GM23338 (cell line): ENCODE results near the gene APOL1. TPM values are rescaled to one million over a fixed set of nuclear protein-coding genes. Genes with fewer than 3 reads are reported as not detected.

Source experiments
- ATAC-seq: fragments of 200-7000 bp; cut with Tn5 transposase; 3 replicates; pipeline ENCODE4 v1.9.1; 2020
- DNase-seq: peaks from one replicate; pipeline ENCODE4 v3.0.0-alpha.2; 2015; ENCODE audit warnings: low spot score
- H2AFZ ChIP-seq: fragments of 200-600 bp; sonication (generic); 2 replicates; pipeline ENCODE4 v1.8.0; 2016; ENCODE audit warnings: antibody characterized with exemption, mild to moderate bottlenecking, moderate library complexity
- H3F3A ChIP-seq: fragments of 200-600 bp; sonication (generic); replicated peaks from 2 replicates; pipeline ENCODE4 v1.8.0; 2017; ENCODE audit warnings: antibody characterized with exemption, mixed run types, low read depth
- H3K27ac ChIP-seq: fragments of 200-600 bp; sonication (generic); 2 replicates; pipeline ENCODE4 v1.6.1; 2016; ENCODE audit warnings: low read depth
- H3K27me3 ChIP-seq: fragments of 200-600 bp; sonication (generic); 2 replicates; pipeline ENCODE4 v1.8.0; 2016; ENCODE audit warnings: mild to moderate bottlenecking, mixed run types, moderate library complexity; ENCODE audit not compliant: insufficient read depth
- H3K36me3 ChIP-seq: fragments of 200-600 bp; sonication (generic); 2 replicates; pipeline ENCODE4 v1.8.0; 2016; ENCODE audit warnings: mild to moderate bottlenecking; ENCODE audit not compliant: insufficient read depth
- H3K4me1 ChIP-seq: fragments of 200-600 bp; sonication (generic); 2 replicates; pipeline ENCODE4 v1.8.0; 2016; ENCODE audit warnings: mild to moderate bottlenecking, moderate library complexity; ENCODE audit not compliant: insufficient read depth
- H3K4me2 ChIP-seq: fragments of 200-600 bp; sonication (generic); 2 replicates; pipeline ENCODE4 v1.7.1; 2017; ENCODE audit warnings: mixed run types
- H3K4me3 ChIP-seq: fragments of 200-600 bp; sonication (generic); 2 replicates; pipeline ENCODE4 v1.6.1; 2016; ENCODE audit warnings: mixed run types
- H3K79me2 ChIP-seq: fragments of 200-600 bp; sonication (generic); replicated peaks from 2 replicates; pipeline ENCODE4 v1.8.0; 2017; ENCODE audit warnings: mild to moderate bottlenecking; ENCODE audit not compliant: insufficient read depth
- H3K9me2 ChIP-seq: fragments of 200-600 bp; sonication (generic); 2 replicates; pipeline ENCODE4 v1.8.0; 2017; ENCODE audit not compliant: insufficient read depth
- H4K20me1 ChIP-seq: fragments of 200-600 bp; sonication (generic); replicated peaks from 2 replicates; pipeline ENCODE4 v1.8.0; 2017; ENCODE audit warnings: mild to moderate bottlenecking; ENCODE audit not compliant: insufficient read depth
- H3K27ac Mint-ChIP-seq: 2 replicates; pipeline ENCODE4 v1.8.0; 2020; ENCODE audit warnings: inconsistent platforms, mild to moderate bottlenecking, moderate library complexity, mixed read lengths
- H3K27me3 Mint-ChIP-seq: 3 replicates; pipeline ENCODE4 v1.8.0; 2022; ENCODE audit warnings: low read depth, mild to moderate bottlenecking, moderate library complexity, mixed read lengths, inconsistent platforms; ENCODE audit not compliant: insufficient read depth, poor library complexity
- H3K36me3 Mint-ChIP-seq: 3 replicates; pipeline ENCODE4 v1.8.0; 2021; ENCODE audit warnings: low read depth, mild to moderate bottlenecking, inconsistent platforms, moderate library complexity, mixed read lengths
- H3K4me1 Mint-ChIP-seq: 3 replicates; pipeline ENCODE4 v1.8.0; 2020; ENCODE audit warnings: mild to moderate bottlenecking, inconsistent platforms, mixed read lengths
- H3K4me3 Mint-ChIP-seq: 3 replicates; pipeline ENCODE4 v1.8.0; 2021; ENCODE audit warnings: moderate library complexity, mild to moderate bottlenecking, inconsistent platforms, mixed read lengths
- H3K9me3 Mint-ChIP-seq: 3 replicates; pipeline ENCODE4 v1.8.0; 2020; ENCODE audit warnings: moderate library complexity, mild to moderate bottlenecking, inconsistent platforms, mixed read lengths
- CREB1 ChIP-seq: fragments of 250-450 bp; sonication (Bioruptor Pico); IDR thresholded peaks from 2 replicates; pipeline ENCODE4 v1.5.0; 2020; ENCODE audit warnings: low read depth, mild to moderate bottlenecking, moderate library complexity
- EZH2phosphoT487 ChIP-seq: fragments of 200-600 bp; sonication (generic); IDR thresholded peaks from one replicate; pipeline ENCODE4 v1.8.1; 2018; ENCODE audit warnings: antibody characterized with exemption; ENCODE audit not compliant: unreplicated experiment
- JUNB ChIP-seq: IDR thresholded peaks from one replicate; pipeline ENCODE4 v1.6.1; 2016; ENCODE audit warnings: antibody characterized with exemption; ENCODE audit not compliant: unreplicated experiment
- NANOG ChIP-seq: IDR thresholded peaks from 2 replicates; pipeline ENCODE4 v1.6.1; 2016; ENCODE audit warnings: antibody characterized with exemption, borderline replicate concordance
- POLR2AphosphoS5 ChIP-seq: IDR thresholded peaks from 2 replicates; pipeline ENCODE4 v1.6.1; 2016; ENCODE audit warnings: antibody characterized with exemption, low read depth
- STAT1 ChIP-seq: IDR thresholded peaks from one replicate; pipeline ENCODE4 v1.6.1; 2016; ENCODE audit warnings: antibody characterized with exemption; ENCODE audit not compliant: unreplicated experiment
- ZNF114 ChIP-seq: fragments of 250-450 bp; sonication (Bioruptor Pico); IDR thresholded peaks from 2 replicates; pipeline ENCODE4 v1.5.0; 2020; ENCODE audit warnings: mild to moderate bottlenecking, moderate library complexity
- ZNF331 ChIP-seq: fragments of 250-450 bp; sonication (Bioruptor Pico); IDR thresholded peaks from 2 replicates; pipeline ENCODE4 v1.5.0; 2020; ENCODE audit warnings: low read depth, mild to moderate bottlenecking, moderate library complexity
- polyA plus RNA-seq: library from polyadenylated mRNA; unstranded; fragments of >200 nt; fragmentation: Nextera tagmentation; extraction: Ambion mirVana; gene quantifications from 2 replicates; pipeline ENCODE4 v1.2.1, GENCODE V29; 2016
- total RNA-seq: library from RNA; depleted of rRNA; stranded (reverse); fragments of >200 nt; shearing (Covaris generic); gene quantifications from 2 replicates; pipeline ENCODE4 v1.2.3, GENCODE V29; 2014
- TF ChIP-seq, protein P1 (sequence below): IDR thresholded peaks from one replicate; pipeline ENCODE4 v1.6.1; 2018; ENCODE audit warnings: antibody characterized with exemption; ENCODE audit not compliant: unreplicated experiment
- TF ChIP-seq, protein P2 (sequence below), 2 experiments: fragments of 200-600 bp in 1 of 2; sonication (generic) in 1 of 2; conservative IDR thresholded peaks; 2 replicates each; pipeline versions ENCODE4 v1.5.1 to v1.6.1; 2016 to 2017; ENCODE audit warnings: antibody characterized with exemption in 2 of 2, low read depth in 2 of 2, mild to moderate bottlenecking in 2 of 2, moderate library complexity in 1 of 2
- TF ChIP-seq, protein P3 (sequence below): IDR thresholded peaks from 2 replicates; pipeline ENCODE4 v1.6.1; 2016; ENCODE audit warnings: antibody characterized with exemption

The APOL1 gene
- total and polyA plus RNA-seq, 2 experiments from 2014 or later: 0.11 TPM; not detected in 1

DNA sequence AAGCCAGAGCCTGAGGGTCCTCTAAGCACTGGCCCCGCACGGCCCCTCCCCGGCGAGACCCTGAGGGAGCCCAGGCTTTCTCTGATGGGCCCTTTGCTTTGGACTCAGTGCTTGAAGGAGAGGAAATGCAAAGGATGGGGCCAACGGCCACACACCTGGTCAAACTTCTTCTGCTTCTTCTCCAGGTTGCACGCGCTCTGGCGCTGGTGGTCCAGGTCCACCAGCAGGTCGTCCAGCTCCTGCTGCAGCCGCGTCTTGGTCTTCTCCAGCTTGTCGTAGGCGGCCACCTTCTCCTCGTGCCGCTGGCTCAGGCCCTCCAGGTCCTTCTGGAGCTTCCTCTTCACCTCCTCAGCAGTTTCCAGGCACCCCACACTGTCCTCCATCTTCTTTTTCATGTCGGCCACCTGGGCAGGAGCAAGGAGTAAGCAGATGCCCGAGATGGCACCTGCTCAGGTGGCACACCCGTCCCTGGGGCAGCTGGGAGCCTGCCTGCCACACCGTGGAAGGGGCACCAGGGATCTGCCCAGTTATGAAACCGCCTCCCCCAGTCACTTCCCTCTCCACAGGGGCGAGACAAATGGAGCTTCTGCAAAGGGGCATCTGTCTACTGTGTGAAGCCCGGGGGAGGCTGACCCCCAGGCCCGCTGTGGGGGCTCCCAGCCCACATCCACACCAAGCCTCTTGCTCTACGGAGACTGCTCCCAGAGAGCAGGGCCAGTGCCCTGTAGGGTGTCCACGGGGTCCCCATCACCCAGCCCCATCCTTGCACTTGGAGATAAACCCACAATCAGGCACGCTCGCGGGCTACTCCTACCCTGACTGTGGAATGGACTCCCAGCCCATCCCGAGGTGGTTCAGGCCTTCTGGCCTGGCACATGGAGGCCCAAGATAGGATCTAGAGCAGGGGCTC lies 39.2 kb downstream of the APOL1 start (continued):
- TF ChIP-seq, protein P1, sequence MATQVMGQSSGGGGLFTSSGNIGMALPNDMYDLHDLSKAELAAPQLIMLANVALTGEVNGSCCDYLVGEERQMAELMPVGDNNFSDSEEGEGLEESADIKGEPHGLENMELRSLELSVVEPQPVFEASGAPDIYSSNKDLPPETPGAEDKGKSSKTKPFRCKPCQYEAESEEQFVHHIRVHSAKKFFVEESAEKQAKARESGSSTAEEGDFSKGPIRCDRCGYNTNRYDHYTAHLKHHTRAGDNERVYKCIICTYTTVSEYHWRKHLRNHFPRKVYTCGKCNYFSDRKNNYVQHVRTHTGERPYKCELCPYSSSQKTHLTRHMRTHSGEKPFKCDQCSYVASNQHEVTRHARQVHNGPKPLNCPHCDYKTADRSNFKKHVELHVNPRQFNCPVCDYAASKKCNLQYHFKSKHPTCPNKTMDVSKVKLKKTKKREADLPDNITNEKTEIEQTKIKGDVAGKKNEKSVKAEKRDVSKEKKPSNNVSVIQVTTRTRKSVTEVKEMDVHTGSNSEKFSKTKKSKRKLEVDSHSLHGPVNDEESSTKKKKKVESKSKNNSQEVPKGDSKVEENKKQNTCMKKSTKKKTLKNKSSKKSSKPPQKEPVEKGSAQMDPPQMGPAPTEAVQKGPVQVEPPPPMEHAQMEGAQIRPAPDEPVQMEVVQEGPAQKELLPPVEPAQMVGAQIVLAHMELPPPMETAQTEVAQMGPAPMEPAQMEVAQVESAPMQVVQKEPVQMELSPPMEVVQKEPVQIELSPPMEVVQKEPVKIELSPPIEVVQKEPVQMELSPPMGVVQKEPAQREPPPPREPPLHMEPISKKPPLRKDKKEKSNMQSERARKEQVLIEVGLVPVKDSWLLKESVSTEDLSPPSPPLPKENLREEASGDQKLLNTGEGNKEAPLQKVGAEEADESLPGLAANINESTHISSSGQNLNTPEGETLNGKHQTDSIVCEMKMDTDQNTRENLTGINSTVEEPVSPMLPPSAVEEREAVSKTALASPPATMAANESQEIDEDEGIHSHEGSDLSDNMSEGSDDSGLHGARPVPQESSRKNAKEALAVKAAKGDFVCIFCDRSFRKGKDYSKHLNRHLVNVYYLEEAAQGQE: no peak
- TF ChIP-seq EZH2phosphoT487 (no peak), JUNB (no peak), ZNF114 (no peak), ZNF331 (CRISPR knock-in tag) (no peak), STAT1 (no peak), POLR2AphosphoS5 (no peak)
- TF ChIP-seq, protein P2, sequence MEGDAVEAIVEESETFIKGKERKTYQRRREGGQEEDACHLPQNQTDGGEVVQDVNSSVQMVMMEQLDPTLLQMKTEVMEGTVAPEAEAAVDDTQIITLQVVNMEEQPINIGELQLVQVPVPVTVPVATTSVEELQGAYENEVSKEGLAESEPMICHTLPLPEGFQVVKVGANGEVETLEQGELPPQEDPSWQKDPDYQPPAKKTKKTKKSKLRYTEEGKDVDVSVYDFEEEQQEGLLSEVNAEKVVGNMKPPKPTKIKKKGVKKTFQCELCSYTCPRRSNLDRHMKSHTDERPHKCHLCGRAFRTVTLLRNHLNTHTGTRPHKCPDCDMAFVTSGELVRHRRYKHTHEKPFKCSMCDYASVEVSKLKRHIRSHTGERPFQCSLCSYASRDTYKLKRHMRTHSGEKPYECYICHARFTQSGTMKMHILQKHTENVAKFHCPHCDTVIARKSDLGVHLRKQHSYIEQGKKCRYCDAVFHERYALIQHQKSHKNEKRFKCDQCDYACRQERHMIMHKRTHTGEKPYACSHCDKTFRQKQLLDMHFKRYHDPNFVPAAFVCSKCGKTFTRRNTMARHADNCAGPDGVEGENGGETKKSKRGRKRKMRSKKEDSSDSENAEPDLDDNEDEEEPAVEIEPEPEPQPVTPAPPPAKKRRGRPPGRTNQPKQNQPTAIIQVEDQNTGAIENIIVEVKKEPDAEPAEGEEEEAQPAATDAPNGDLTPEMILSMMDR (conservative IDR thresholded peaks at IDR 0.05; ENCODE audit: low read depth in 2 of 2): no peak
- TF ChIP-seq, protein P3, sequence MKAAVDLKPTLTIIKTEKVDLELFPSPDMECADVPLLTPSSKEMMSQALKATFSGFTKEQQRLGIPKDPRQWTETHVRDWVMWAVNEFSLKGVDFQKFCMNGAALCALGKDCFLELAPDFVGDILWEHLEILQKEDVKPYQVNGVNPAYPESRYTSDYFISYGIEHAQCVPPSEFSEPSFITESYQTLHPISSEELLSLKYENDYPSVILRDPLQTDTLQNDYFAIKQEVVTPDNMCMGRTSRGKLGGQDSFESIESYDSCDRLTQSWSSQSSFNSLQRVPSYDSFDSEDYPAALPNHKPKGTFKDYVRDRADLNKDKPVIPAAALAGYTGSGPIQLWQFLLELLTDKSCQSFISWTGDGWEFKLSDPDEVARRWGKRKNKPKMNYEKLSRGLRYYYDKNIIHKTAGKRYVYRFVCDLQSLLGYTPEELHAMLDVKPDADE: no peak

DNA sequence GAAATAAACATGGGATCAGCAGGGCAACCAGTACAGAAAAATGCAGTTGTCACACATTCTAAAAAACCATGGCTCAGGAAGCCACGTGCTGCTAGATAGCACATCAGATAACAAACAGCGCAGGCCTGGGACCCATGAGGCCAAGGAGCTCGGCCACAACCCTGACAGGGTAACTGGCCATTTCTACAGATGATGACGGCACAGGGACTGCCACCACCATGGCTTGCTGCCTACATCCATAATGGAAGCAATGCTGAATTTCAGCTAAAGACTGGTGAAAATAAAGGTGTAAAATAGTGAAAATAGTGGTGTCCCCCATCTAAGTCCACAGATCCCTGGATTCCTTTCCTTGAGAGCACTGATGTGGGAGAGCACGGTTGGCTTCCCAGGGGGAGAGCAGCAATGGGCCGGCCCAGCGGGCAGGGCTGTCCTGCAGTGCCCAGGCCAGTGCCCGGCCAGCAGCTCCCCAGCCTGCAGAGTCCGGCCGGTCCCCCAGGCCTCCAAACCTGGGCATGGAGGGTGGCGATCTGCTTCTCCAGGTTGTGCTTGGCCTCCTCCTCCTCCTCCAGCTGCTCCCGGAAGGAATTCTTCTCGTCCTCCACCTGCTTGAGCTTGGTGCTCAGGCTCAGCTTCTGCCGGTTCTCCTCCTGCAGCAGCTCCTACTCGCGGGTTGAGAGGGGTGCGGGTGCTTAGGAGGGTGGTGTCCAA lies 40.0 kb downstream of the APOL1 start:
- Histone ChIP-seq H3K27me3 (no peaks in the 10 kb centered on the region), H3F3A (peaks cover 2% of the 10 kb centered on the region; the same call in 1 of the 2 replicates), H2AFZ (no peak overlapping the region), H3K4me1 (no peaks in the 10 kb centered on the region), H4K20me1 (peaks cover 8% of the 10 kb centered on the region; the same call in 1 of the 2 replicates), H3K4me3 (no peak overlapping the region), H3K79me2 (no peaks in the 10 kb centered on the region), H3K4me2 (no peak overlapping the region), H3K27ac (no peak overlapping the region), H3K9me2 (0 out of 2 replicates have a peak, but pooled peaks cover 4% of the 10 kb centered on the region), H3K36me3 (peaks cover 71% of the 10 kb centered on the region)
- Mint-ChIP-seq H3K4me1 (no peaks in the 10 kb centered on the region), H3K27ac (no peak overlapping the region), H3K4me3 (no peak overlapping the region), H3K27me3 (peaks cover 10% of the 10 kb centered on the region), H3K36me3 (peaks cover 97% of the 10 kb centered on the region), H3K9me3 (peaks cover 25% of the 10 kb centered on the region)
- ATAC-seq: no peak
- no peak for DNase-seq
- TF ChIP-seq JUNB (no peak), ZNF331 (CRISPR knock-in tag) (no peak), EZH2phosphoT487 (no peak), STAT1 (no peak), POLR2AphosphoS5 (no peak), NANOG (no peak), ZNF114 (no peak), CREB1 (CRISPR knock-in tag) (no peak)
- TF ChIP-seq, protein P2 (conservative IDR thresholded peaks at IDR 0.05; ENCODE audit: low read depth in 2 of 2): no peak
- TF ChIP-seq, protein P3: no peak
